Measurements from ENCODE around the gene HSD3B1.
"Not testable (repeated sequence)": the region's sequence is repeated elsewhere in the genome, so short reads cannot be mapped to it uniquely, and the experiment has no call there.

Gene HSD3B1

DNA sequence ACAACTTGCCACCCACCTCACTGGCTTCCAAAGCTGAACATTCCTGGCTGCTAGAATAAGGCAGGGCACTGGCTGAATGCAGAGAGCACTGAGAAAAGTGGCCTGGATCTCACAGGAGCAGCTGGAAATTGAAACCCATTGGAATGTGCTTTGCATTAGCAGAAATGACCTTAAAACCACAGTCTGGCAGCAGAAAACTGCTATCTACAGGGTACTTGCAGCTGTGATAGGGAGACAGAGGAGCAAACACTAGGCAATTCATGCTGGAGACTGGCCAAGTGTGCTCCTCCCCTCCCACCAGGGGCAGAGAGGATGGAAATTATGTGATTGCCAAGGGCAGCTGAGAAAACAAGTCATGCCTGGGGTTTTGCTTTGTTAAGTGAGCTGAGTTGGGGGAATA is 47.2 kb downstream of the HSD3B1 start:
- DNase-seq, result peak; percentile 98

DNA sequence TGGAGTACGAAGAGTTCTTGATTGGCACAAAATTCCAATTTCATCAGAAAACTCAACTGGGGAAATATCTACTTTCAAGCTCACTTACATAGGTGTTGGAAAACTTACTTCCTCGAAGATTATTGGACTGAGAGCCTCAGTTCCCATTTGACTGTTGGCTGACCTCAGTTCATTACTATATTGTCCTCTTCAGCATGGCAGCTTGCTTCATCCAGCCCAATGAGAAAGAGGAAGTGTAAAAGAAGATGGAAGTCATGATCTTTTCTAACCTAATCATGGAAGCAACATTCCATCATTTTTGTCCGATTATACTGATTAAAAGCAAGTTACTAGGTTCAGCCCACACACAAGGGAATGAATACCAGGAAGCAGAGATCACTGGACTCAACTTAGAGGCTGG is 49.4 kb downstream of the HSD3B1 start:
- DNase-seq, result no peak

DNA sequence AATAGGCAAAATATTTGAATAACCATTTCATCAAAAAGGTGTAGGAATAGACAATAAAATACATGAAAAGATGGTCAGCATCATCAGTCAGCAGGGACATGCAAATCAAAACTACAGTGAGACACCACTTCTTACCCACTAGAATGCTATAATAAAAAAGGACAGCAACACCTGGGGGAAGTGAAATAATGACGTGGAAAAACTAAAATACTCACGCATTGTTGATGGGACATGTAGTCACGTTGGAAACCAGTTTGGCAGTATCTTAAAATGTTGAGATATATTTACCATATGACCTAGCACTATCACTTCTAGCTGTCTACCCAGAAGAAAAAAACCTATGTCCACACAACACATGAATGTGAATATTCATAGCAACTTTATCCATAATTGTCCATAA is 53.4 kb downstream of the HSD3B1 start:
- not testable (repeated sequence) for DNase-seq

- no peak for DNase-seq
Observed at GRCh38 chr1:119564548-119564947, 57.5 kb downstream of the HSD3B1 start.
